GM19239 (cell line): ENCODE data around the gene SLC35D1.

ENCODE experiments used
- DNase-seq: peaks from one replicate; pipeline ENCODE4 v3.0.0; 2011; ENCODE audit warnings: low spot score; ENCODE audit not compliant: insufficient read length
- FAIRE-seq: peaks from 2 replicates; lab custom pipeline; 2011; peaks lifted over from hg19 to GRCh38; lab: Jason Lieb, UNC

The SLC35D1 gene

GRCh38 chr1:67051196-67051595 is 2.8 kb downstream of the SLC35D1 start:
- FAIRE-seq = no peak
- DNase-seq = no peak

GRCh38 chr1:67044631-67045270 is 9.2 kb downstream of the SLC35D1 start:
- FAIRE-seq (no peak), DNase-seq (no peak)

DNA sequence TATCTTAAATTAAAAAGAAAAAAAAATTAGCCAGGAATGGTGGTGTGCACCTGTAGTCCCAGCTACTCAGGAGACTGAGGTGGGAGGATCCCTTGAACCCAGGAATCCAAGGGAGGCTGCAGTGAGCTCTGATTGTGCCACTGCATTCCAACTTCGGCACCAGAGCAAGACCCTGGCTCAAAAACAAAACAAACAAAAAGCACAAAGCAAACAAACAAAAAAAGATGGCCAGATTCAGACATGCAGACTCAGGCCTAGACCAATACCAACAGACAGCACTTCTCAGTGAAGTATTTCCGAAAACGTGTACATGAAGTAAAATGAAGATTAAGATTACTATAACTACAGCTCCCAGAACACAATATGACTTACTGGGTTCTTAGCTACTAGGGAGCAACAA is 10.6 kb downstream of the SLC35D1 start:
- no peak for DNase-seq
- no peak for FAIRE-seq

DNA sequence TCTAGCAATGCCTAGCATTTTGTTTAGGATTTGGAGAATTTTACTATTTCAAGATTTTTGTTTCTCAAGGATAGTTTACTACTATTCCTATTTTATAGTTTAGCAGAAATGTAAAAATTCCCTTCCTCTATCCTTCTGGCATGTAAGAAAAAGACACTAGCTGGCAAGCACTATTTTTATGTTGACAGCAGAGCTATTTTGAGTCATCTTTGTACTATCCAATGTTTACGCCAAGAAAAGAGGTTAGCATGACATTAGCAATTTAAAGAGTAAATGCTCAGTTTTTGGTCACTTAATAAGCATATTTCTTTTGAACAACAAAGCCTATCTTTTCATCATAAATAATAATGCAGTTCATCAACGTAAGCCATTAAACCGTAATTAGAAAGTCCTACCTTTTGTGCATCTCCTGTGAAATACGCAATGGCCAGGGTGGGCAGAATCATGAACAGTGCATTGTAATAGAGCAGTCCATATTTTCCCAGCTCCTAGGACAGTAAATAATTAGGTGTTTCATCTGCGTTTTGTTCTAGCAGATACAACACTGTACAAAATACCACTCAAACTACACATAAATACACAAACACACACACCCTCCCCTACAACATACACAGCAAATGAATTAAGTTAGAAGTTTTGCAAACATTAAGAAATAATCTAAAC is 12.0 kb downstream of the SLC35D1 start:
- no peak for DNase-seq
- FAIRE-seq = no peak

DNA sequence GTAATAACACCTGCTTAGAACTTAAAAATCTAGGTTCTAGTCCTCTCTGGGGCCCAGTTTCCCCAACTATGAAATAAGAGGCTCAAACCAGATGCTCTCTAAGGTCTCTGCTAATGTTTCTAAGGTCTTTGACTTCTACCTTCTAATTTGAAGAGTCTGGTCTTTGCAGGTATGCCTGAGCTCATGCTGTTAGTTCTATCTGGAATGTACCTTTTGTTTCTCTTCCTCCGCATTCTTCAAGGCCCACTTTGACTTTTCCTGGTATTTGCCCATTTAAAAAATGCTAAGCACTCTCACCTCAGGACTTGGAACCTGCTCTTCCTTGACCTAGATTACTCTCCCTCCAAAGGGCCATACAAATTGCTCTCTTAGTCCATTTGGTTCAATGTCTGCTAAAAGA is 13.5 kb downstream of the SLC35D1 start:
- DNase-seq = no peak
- no peak for FAIRE-seq

DNA sequence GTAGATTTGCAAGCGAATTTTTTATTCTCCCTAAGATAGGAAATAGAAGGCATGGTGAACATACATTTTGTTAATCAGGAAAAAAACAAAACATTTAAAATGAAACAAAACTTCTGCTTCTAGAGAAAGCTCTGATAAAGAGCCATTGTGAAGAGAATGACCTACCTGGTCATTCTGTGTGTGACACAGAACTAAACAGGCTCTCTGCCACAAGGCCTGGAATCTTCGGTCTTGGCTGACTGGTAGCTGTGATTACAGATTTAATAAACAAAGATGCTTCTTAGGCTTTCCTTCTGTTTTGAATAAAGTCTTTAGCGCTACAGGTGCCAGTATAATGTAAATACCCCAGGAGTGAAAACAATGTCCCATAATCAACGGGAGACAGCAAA is 22.1 kb downstream of the SLC35D1 start:
- FAIRE-seq (no peak), DNase-seq (no peak)

DNA sequence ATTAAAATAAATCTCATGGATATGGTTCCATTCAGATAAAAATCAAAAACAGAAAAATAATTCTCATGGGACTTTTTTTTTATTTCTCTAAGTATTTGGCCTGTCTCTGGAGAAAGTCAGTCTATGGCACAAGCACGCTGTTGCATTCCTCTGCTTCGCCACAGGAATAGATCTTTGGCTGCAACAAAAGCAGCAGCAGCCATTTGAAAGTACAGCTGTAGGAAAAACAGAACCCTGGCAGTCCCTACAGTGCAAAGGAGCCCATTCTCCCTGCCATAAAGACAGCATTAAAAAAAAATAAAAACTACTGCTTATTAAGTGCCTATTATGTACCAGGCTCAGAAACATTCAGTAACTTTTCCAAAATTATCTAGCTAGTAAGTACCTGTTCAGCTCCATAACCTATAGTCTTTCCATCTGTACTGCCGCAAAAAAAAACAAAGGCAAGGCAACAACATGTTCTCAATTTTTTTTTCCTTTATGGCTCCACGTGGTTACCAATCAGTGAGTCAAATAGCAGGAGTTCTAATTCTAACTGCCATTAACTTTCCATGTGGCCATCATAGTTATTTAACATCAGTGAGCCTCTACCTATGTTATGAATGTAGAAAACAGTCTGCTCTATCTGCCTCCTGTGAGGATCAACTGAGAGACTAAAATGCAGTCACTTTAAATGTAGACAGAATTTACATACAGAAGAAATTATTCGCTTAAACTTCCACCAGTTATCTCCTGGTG is 22.7 kb downstream of the SLC35D1 start:
- DNase-seq (no peak), FAIRE-seq (no peak)

DNA sequence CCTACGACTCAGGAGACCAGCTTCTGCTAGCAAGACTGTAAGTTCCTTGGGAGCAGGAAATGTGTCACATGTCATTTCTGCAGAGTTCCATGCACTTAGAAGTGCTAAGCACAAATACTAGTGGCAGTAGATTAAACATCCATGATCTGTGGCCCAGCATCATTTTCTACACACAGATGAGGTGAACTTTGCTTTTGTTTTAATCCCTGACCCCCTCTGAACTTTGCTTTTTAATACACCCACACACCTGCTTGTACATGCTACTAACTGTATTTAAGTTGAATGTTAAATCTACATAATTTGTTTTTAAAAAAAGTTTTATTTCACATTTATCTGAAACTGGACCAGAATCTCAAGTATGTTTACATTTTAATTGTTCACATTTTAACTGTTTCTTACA is 24.5 kb downstream of the SLC35D1 start:
- FAIRE-seq (no peak), DNase-seq (no peak)

GRCh38 chr1:67020765-67021164 is 33.2 kb downstream of the SLC35D1 start:
- DNase-seq (no peak), FAIRE-seq (no peak)

GRCh38 chr1:67020304-67020703 is 33.6 kb downstream of the SLC35D1 start:
- DNase-seq = no peak
- FAIRE-seq = no peak

DNA sequence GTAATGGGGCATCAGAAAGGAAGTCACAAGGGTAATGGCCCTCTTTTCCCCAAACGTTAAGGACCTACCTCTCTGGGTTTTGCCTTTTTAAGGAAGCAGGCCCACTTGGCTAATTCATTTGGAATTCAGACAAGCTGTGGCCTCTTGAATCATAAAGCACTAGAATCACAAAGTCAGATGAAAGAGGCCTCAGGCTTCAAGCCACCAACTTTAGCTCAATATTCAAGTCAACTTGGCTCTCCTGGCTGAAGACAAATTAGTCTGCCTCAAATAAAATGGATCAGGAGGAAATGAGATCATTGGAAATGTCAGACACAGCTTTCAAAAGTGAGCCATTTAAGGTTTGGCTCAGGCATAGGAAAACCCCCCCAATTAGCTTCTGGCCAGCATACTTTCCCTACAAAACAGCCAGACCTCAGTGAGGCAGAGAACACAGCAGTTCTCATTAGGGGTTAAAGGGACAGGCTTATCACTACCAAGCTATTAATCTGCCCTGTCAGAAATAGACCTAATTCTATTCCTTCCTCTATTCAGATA is 34.3 kb downstream of the SLC35D1 start:
- FAIRE-seq = no peak
- DNase-seq = no peak

DNA sequence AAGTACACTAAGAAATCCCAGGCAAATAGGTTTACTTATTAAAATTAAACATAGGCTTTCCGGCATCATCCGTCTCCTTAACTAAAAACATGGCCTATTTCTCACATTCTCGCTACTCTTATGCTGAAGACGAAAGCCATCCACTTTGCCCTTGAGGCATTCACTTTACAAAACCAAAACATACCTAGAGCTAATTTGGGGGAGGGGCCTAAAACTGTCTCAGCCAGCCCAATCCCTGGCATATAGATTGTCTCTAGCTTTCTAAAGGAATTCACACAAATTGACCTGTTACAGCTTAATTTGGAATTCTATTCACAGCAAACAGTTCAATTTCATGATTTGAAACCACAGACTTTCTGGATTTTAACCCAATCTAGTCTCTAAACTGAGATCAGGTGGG is 34.8 kb downstream of the SLC35D1 start:
- FAIRE-seq (no peak), DNase-seq (no peak)

- FAIRE-seq (no peak), DNase-seq (no peak)
Measured at GRCh38 chr1:67018574-67018973, 35.4 kb downstream of the SLC35D1 start.

DNA sequence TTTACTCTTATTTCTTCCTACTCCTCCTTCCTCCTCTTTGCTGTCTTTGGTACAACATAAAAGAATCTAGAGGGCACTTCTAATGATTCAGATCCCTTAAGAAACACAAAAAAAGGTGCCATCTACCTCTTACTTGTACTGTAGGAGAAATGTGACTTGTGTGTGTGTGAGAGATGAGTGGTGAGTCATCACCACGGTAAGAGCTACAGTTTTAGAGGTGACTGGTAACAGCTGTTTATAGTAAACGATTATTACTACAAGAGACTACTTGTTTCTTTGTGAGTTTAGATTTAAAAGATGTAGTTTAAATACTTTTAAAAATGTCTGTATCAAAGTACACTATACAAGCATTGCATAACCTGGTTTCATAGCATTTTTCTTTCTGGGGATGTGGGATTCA is 40.4 kb downstream of the SLC35D1 start:
- DNase-seq (no peak), FAIRE-seq (peak; percentile 11)

GRCh38 chr1:67009792-67010191 is 44.2 kb downstream of the SLC35D1 start:
- no peak for DNase-seq
- no peak for FAIRE-seq

- FAIRE-seq (no peak), DNase-seq (no peak)
Measured at GRCh38 chr1:67005068-67005467, 48.9 kb downstream of the SLC35D1 start.

GRCh38 chr1:67004176-67004575 is 49.8 kb downstream of the SLC35D1 start:
- FAIRE-seq (no peak), DNase-seq (no peak)

- DNase-seq (no peak), FAIRE-seq (peak; percentile 37)
Measured at GRCh38 chr1:67001682-67002425, 52.1 kb downstream of the SLC35D1 start.

GRCh38 chr1:66999640-67000400 is 54.1 kb downstream of the SLC35D1 start:
- FAIRE-seq = no peak
- DNase-seq = no peak

- DNase-seq (no peak), FAIRE-seq (no peak)
Measured at GRCh38 chr1:66998972-66999371, 55.0 kb downstream of the SLC35D1 start.
